CD4-positive, alpha-beta T cell treated with Interleukin-17A for 1 hour (primary cell): ENCODE measurements around the gene MEIKIN.
"Not testable (repeated sequence)": the region's sequence is repeated elsewhere in the genome, so short reads cannot be mapped to it uniquely, and the experiment has no call there.

Experiments
- DNase-seq: peaks from one replicate; pipeline ENCODE4 v3.0.0-alpha.2; 2020

The MEIKIN gene

GRCh38 chr5:131902266-131902665 is 43.2 kb downstream of the MEIKIN start:
- peak; percentile 37 for DNase-seq

- DNase-seq, result no peak
Observed at GRCh38 chr5:131899686-131900085, 45.8 kb downstream of the MEIKIN start.

DNA sequence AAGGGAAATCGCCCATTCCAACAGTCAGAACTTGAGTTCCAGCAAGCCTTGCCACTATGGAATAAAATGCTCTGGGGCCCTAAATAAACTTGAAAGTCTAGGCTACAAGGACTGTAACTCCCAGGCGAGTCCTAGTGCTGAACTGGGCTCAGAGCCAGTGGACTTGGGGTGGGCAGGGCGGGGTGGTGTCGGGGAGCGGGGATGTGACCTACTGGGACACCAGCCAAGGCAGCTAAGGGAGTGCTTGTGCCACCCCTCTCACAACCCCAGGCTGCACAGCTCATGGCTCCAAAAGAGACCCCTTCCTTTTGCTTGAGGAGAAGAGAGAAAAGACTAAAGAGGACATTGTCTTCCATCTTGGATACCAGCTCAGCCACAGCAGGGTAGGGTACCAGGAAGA is 61.5 kb downstream of the MEIKIN start:
- no peak for DNase-seq

DNA sequence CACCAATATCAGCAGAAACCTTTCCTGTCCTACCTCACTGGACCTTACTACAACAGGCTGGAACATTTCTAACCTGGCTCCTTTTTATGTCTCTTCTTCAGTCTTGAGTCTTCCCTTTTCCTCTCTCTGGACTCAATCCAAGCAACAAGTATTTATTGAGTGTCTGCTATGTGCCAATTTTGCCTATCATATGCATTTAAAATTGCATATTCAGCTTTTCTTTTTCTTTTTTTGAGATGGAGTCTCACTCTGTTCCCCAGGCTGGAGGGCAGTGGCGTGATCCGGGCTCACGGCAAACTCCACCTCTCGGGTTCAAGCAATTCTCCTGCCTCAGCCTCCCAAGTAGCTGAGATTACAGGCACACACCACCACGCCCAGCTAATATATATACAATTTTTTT is 65.8 kb downstream of the MEIKIN start:
- no peak for DNase-seq

DNA sequence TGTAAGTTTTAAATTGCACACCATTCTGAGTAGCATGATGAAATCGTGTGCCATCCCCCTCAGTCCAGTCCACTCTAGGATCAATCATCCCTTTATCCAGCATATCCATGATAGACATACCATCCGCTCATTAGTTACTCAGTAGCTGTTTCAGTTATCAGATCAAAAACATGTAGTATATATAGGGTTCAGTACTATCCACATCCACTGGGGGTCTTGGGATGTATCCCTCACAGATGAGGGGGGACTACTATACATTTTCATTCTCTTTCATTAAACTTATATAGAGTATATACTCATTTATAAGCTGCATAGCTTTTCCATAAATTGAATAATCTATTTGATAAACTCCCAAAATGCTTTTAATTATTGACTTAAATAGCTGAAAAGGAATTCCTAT is 67.6 kb downstream of the MEIKIN start:
- DNase-seq, result no peak

- not testable (repeated sequence) for DNase-seq
Observed at GRCh38 chr5:131871251-131871650, 74.2 kb downstream of the MEIKIN start.

GRCh38 chr5:131867524-131867923 is 77.9 kb downstream of the MEIKIN start:
- DNase-seq, result no peak

DNA sequence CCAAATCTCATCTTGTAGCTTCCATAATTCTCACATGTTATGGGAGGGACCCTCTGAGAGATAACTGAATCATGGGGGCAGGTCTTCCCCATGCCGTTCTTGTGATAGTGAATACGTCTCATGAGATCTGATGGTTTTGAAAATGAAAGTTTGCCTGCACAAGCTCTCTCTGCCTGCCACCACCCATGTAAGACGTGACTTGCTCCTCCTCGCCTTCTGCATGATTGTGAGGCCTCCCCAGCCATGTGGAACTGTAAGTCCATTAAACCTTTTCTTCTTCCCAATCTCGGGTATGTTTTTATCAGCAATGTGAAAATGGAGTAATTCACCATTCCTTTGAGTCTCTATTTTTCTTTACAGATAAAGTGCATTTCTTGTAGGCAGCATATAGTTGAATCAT is 81.8 kb downstream of the MEIKIN start:
- DNase-seq, result no peak

- DNase-seq, result no peak
Observed at GRCh38 chr5:131857388-131857787, 88.1 kb downstream of the MEIKIN start.

DNA sequence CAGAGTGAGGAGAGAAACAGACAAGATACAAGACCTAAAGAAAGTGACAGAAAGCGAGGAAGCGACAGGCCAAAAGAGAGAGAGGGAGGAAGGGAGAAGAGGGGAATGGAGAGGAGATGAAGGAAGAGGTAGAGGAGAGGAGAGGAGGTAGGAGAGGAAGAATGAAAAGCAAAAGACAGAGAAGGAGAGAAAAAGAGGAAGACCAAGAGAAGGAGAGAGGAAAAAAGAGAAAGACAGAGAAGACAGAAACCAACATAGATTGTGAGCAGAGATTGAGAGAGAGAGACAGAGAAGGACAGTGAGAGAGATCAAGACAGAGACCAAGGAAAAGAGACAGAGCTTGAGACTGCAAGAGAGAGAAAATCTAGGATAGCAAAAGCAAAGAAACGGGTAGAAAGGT is 90.0 kb downstream of the MEIKIN start:
- DNase-seq, result no peak

DNA sequence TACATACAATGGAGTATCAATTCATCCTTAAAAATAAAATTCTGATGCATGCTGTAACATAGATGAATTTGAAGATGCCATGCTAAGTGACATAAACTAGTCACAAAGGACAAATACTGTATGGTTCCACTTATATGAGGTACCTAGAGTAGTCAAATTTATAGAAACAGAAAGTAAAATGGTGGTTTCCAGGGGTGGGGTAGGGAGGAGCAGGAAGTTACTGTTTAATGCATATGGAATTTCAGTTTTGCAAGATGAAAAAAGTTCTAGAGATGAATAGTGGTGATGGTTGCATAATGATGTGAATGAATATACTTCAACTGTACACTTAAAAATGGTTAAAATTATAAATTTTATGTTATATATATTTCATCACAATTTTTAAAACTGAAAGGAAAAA is 91.3 kb downstream of the MEIKIN start:
- DNase-seq, result peak; percentile 29

GRCh38 chr5:131848662-131849061 is 96.8 kb downstream of the MEIKIN start:
- no peak for DNase-seq

DNA sequence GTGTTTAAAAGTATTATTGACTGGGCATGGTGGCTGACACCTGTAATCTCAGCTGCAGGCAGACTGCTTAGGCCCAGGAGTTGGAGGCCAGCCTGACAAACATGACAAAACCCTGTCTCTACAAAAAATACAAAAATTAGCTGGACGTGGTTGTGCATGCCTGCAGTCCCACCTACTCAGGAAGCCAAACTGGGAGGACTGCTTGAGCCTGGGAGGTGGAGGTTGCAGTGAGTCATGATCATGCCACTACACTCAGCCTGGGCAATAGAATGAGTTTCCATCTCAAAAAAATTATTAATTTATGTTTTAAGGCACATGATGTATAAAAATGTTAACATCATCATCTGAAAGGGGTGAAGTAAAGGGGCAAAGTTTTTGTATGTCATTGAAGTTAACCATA is 98.9 kb downstream of the MEIKIN start:
- DNase-seq, result no peak

DNA sequence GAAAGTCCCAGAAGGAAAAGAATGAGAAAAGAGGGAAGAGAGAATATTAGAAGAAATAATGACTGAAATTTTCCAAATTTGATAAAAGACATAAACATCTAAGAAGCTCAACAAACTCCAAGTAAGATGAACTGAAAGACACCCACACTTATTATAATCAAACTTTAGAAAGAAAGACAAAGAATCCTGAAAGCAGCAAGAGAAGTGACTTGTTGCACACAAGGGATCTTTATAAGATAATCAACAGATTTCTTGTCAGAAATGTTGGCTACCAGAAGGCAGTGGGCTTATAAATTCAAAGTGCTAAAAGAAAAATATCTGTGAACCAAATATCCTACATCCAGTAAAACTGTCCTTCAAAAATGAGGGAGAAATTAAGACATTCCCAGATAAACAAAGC is 99.6 kb downstream of the MEIKIN start:
- DNase-seq, result no peak

DNA sequence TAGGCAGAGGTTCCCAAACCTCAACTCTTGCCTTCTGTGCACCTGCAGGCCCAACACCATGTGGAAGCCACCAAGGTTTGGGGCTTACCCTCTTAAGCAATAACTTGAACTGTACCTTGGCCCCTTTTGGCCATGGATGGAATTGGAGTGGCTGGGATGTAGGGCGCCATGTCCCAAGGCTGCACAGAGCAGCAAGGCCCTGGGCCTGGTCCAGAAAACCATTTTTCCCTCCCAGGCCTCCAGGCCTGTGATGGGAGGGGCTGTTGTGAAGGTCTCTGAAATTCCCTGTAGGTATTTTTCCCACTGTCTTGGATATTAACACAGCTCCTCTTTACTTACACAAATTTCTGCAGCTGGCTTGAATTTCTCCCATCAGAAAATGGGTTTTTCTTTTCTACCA is 102.5 kb downstream of the MEIKIN start:
- not testable (repeated sequence) for DNase-seq

GRCh38 chr5:131832702-131833101 is 112.8 kb downstream of the MEIKIN start:
- not testable (repeated sequence) for DNase-seq

DNA sequence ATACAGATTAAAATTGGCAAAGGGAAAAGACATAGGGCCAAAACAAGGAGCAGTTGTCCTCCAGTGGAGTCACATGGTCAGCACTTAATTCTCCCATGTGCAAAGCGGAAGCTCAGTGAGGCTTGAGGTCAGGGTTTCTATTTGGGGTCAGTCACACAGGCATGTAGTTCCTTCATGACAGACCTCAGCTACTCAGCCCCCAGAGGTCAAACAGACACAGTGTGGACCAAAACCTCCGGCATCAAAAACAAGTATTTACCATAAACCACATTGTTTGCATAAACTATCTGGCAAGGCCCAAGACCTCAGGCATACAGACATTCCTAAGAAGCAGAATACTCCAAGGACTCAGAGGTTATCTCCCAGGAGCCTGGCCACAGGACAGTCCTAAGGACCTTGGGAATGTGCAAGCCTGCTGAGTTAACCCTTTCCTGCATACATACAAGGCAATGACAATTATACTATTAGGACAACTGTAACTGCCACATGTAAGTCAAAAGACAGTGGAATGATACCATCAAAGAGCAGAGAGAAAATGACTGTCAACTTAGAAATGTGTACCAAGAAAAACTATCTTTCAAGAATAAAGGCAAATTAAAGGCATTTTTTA is 120.0 kb downstream of the MEIKIN start:
- no peak for DNase-seq

- no peak for DNase-seq
Observed at GRCh38 chr5:131824631-131825030, 120.8 kb downstream of the MEIKIN start.

DNA sequence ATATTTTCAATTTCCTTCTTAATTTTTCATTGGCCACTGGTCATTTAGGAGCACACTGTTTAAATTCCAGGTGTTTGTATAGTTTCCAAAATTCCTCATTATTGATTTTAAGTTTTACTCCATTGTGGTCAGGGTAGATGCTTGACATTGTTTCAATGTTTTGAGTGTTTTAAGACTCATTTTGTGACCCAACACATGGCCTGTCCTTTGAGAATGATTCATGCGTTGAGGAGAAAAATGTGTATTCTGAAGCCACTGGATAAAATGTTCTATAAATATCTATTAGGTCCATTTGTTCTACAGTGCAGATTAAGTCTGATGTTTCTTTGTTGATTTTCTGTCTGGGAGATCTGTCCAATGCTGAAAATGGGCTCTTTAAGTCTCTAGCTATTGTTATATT is 124.2 kb downstream of the MEIKIN start:
- DNase-seq, result no peak

GRCh38 chr5:131818001-131818724 is 127.3 kb downstream of the MEIKIN start:
- no peak for DNase-seq

GRCh38 chr5:131814990-131815389 is 130.5 kb downstream of the MEIKIN start:
- DNase-seq, result no peak

DNA sequence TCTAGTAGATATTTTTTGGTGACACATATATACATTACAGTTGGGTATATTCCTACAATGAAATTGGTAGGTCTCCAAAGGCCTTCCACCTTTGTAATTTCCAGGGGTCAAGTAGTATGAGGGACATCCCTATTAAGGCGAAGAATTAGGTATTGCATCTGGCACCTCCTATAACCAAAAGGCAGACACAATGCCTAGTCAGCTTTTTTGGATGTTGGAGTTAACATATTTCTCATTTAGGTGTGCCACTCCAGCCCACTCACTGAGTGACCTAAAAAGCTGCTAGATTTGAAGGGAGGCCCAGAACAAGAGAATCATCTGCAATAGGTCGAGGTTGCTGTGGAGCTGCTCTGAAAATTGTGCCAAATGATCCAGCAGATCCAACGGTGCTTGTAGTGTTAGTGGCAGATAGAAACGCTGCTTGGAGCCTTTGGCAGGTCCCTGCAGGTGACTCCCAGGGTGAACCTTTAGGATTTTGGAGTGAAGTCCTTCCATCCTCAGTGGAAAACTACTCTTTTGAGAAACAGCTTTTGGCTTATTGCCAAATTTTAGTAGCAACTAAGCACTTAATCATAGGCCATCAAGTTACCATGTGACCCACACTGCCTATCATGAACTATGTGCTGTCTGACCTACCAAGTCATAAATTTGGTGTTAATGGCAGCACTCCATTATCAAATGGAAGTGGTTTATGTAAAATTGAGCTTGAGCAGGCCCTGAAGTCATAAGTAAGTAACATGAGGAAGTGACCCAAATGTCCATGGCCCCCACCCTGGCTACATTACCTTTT is 132.9 kb downstream of the MEIKIN start:
- DNase-seq, result no peak

GRCh38 chr5:131810510-131811249 is 134.8 kb downstream of the MEIKIN start:
- peak; percentile 36 for DNase-seq
